NCI-H2227 (cell line): ENCODE measurements around the gene TBX4.
"Not testable (repeated sequence)": the region's sequence is repeated elsewhere in the genome, so short reads cannot be mapped to it uniquely, and the experiment has no call there.

Experiments
- DNase-seq: peaks from one replicate; lab custom pipeline; 2025; ENCODE audit not compliant: unreplicated experiment; lab: John Stamatoyannopoulos, UW

The TBX4 gene

GRCh38 chr17:61427567-61427966 is 24.7 kb upstream of the TBX4 start:
- DNase-seq: no peak

GRCh38 chr17:61429274-61429673 is 22.9 kb upstream of the TBX4 start:
- DNase-seq: no peak

DNA sequence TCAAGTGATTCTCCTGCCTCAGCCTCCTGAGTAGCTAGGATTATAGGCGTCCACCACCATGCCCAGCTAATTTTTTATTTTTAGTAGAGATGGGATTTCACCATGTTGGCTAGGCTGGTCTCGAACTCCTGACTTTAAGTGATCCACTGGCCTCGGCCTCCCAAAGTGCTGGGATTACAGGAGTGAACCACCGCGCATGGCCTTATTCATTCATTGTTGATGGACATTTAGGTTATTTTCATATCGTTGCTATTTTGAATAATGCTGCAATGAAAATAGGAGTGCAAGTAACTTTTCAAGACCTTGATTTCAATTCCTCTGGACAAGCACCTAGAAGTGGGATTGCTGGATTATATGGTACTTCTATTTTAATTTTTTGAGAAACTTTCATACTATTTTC is 22.4 kb upstream of the TBX4 start:
- DNase-seq: not testable (repeated sequence)

GRCh38 chr17:61431594-61432311 is 20.5 kb upstream of the TBX4 start:
- no peak for DNase-seq

DNA sequence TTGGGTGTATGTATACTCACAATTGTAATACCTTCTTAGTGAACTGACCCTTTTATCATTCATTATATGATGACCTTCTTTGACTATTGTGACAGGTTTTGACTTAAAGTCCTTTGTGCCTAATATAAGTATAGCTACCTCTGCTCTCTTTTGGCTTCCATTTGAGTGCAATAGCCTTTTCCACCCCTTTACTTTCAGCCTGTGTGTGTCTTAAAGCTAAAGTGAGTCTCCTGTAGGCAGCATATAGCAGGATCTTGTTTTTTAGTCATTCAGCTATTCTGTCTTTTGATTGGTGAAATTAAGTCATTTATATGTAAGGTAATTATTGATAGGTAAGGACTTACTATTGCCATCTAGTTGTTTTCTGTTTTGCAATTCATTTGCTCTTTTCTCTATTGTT is 15.9 kb upstream of the TBX4 start:
- DNase-seq: no peak

DNA sequence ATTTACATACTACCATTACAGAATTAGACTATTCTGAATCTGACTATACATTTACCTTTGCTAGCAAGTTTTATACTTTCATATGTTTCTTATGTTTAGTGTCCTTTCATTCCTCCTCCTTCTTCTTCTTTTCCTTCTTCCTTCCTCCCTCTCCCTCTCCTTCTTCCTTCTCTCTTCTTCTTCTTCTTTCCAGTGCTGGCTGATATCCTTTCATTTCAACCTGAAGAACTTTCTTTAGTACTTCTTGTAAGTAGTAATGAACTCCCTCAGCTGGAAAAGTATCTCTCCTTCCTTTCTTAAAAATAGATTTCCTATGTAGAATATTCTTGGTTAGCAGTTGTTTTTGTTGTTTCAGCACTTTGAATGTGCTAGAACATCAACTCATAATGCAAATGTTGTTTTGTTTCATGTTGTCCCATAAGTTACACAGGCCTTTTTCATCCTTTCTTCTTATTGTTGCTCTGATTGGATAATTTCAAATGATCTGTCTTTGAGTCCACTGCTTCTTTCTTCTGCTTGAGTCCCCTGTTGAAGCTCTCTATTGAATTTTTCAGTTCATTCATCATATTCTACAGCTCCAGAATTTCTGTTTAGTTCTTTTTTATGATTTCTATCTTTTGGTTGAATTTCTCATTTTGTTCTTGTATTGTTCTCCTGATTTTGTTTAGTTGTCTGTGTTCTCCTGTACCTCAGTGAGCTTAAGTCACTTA is 15.1 kb upstream of the TBX4 start:
- DNase-seq: no peak

GRCh38 chr17:61440697-61441096 is 11.5 kb upstream of the TBX4 start:
- DNase-seq: no peak

DNA sequence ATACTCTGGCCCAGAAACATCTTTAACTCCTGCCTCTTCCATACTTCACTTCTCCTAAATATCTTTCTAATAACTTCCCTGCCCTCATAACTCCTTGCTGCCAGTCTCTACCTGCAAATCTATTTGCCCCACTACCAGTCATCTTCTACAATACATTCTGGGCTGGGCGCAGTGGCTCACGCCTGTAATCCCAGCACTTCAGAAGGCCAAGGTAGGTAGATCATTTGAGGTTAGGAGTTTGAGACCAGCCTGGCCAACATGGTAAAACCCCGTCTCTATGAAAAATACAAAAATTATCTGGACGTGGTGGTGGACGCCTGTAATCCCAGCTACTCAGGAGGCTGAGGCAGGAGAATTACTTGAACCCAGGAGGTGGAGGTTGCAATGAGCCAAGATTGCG is 10.7 kb upstream of the TBX4 start:
- DNase-seq: not testable (repeated sequence)

GRCh38 chr17:61442136-61442775 is 10.0 kb upstream of the TBX4 start:
- no peak for DNase-seq

DNA sequence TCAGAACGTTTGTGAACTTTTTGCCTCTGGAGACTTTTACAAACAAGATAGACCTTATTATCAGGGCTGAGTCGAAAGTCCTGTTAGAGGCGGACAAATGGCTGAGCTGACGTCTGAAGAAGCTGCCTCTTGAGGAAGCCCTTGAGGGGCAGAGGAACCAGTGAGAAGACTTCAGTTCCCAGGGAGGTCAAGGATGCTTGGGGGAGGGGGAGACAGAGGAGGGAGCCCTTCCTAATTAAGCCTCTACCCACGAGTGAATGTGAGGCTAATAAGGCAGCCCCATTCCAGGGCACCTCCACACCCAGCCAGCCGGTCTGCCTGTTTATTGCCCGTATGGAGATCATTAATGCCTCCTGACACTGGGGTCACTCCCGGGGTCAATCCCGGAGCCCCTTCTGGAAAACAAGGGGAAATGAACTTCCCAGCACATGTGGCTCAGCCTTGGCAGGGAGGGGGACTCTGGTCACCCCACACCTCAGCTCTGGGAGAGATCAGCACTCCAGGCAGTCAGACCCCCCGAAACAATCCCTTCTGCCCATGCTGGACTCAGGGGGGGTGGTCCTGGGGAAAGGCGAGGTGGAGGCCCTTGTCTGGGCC is 9.2 kb upstream of the TBX4 start:
- DNase-seq: no peak

GRCh38 chr17:61443475-61443882 is 8.7 kb upstream of the TBX4 start:
- DNase-seq: peak; percentile 23

DNA sequence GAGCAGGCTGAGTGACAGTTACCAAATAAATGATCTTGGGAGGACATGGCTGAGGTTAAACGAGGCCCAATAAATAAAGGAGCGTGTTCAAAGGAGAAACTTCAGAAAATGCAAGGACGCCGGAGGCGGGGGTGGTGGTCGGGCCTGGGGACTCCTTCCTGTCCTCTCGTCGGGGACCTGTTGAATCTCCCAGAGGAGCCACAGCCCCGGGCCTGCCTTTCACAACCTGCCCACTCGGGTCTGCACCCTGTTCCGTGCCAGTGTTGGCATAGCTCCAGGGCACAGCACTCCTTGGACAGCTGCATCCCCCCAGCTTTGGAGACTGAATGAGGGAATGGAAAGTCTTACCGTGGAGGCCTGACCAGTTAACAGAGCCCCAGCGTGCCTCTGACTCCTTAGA is 8.1 kb upstream of the TBX4 start:
- DNase-seq: no peak

DNA sequence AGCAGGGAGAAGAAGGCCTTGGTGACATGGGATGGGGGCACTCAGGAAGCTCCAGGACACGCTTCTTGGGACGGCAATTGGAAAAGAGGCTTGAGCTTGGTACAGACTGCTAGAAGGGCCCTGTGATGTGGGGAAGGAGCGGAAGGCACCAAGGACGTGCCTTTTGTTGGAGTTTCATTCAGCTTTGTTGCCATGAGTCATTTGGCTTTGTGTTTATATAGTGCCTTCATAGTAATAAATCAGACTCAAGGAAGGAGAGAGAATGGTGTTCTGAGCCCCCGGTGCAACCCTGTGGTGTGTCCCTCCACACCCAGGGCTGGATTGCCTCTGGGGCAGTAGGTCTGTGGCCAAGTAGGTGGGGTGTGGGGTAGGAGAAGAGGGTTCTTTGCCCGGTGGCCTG is 7.4 kb upstream of the TBX4 start:
- no peak for DNase-seq

DNA sequence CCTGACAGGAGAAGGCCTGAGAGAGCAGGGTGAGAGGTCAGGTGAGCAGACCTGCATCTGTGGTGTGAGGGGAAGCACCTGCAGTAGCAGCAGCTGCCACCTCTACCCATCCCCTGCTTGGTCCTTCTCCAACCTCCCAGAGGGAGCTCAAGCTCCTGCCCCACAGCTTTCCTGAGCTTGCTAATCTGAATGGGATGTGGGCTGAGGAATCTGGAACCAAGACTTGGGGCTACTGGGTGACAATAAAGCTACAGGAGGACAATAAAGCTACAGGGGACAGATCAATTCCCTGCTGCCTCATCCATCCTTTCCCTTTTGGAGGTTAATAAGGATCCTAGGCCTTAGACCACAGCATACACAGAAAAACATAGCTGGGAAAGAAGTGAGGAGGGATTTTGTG is 4.9 kb upstream of the TBX4 start:
- no peak for DNase-seq

DNA sequence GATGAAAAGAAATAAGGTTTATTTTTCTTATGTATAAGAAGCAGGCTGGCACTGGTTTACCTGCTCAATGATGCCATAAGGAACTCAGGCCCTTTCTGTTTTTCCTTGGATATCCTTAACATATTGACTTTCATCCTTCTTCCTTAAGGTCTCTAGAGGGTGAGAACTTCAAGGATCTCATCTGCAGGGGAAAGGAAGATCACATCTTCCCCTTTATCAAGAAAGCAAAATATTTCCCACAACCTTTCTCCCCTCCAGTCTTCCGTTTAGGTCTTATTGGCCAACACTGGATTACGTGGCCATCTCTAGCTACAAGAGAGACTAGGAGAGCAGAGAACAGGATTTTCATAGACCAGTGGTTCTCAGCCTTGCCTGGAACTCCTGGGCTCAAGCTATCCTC is 4.2 kb upstream of the TBX4 start:
- no peak for DNase-seq

GRCh38 chr17:61449140-61449539 is 3.1 kb upstream of the TBX4 start:
- DNase-seq: not testable (repeated sequence)

DNA sequence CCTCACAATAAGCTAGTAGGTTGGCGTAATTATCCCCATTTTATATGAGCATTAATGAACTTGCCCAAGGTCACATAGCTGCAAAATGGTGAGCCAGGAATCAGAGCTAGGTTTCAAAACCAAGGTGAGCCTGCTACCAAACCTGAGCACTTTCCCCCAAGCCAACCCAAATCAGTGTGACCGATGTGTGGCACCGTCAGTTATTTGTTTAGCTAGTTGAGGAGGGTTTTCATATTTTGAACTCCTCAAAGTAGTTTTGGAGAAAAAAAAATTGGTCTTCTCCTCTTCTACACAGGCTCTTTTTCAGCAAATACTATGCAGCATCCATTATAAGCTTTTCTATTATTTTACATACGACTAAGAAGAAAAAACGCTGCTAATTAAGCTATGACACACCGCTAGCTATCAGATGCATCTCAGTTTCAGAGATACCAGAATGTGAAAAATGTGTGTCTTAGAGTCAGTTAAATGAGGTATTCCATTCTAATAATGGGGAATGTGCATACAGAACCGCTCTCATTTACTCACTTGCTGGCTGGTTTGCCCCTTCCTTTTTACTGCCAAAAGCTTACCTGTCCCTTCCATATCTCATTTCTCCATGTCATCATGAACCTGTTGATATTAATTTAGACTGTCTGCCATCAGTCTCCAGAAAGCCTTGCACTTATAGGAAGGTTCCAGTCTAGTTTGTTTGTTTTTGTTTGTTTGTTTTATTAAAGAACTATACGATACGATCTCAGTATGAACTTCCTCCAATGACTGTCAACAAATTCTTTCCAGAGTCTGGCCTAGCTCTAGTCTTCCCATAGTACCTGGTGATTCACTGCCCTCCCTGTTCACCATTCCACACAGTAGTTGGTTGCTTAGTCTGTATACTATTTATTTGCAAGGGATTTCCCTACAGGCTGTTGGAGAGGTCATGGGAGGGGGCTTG is 2.2 kb upstream of the TBX4 start:
- no peak for DNase-seq

GRCh38 chr17:61450641-61451537 is 1.3 kb upstream of the TBX4 start:
- DNase-seq: no peak

GRCh38 chr17:61451538-61452300 is 503 bp upstream of the TBX4 start:
- peak; percentile 25 for DNase-seq
